Fibroblast of mammary gland (primary cell): ENCODE measurements around the gene FAM162B.
"Not testable (repeated sequence)": the region's sequence is repeated elsewhere in the genome, so short reads cannot be mapped to it uniquely, and the experiment has no call there.

ENCODE experiments used
- DNase-seq: peaks from one replicate; pipeline ENCODE4 v3.0.0-alpha.2; 2010; ENCODE audit warnings: low read depth
- H3K4me3 ChIP-seq: 2 replicates; pipeline ENCODE4 v1.5.1; 2011; ENCODE audit warnings: low read depth, mild to moderate bottlenecking, low read length, moderate library complexity; ENCODE audit not compliant: control insufficient read depth
- CTCF ChIP-seq: conservative IDR thresholded peaks from 2 replicates; pipeline ENCODE4 v1.5.1; 2011; ENCODE audit warnings: low read depth, low read length, inconsistent platforms; ENCODE audit not compliant: control insufficient read depth, insufficient read depth

The FAM162B gene

DNA sequence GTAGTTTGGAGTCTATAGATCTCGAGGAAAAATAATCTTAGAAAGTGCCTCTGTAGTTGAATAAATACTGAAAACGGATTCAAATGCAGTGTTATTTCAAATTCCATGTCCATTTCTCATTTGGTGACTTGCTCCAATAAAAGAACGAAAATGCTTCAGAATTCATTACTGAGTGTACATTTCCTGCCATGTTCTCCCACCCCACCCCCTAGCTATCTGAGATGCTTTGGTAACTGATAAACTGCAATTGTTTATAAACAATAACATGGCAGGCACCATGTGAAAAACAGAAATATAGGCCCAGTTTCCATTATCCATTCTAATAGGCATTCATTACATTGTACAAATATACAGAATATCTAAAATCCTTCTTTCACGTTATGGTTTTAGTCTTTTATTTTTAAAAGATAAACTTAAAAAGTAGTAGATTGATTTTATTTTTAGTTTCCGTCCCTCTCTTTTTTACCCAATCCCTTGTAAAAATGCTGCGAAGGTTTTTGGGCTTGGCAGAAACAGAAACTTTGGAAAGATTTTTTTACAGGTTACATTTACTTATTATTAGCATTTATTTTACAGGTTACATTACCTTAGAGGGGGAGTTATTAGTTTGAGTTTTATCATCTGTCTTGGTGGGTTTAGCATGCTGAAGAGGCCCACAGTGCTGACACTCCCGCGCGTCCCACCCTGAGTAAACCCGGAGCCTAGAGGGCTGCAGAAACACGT lies 1.5 kb downstream of the FAM162B start:
- no peak for DNase-seq
- no peak for TF ChIP-seq CTCF
- H3K4me3 ChIP-seq = no peak overlapping the region

- no peak for TF ChIP-seq CTCF
- no peak for DNase-seq
- H3K4me3 ChIP-seq = no peak overlapping the region
Observed at GRCh38 chr6:116763048-116763447, 2.5 kb downstream of the FAM162B start.

DNA sequence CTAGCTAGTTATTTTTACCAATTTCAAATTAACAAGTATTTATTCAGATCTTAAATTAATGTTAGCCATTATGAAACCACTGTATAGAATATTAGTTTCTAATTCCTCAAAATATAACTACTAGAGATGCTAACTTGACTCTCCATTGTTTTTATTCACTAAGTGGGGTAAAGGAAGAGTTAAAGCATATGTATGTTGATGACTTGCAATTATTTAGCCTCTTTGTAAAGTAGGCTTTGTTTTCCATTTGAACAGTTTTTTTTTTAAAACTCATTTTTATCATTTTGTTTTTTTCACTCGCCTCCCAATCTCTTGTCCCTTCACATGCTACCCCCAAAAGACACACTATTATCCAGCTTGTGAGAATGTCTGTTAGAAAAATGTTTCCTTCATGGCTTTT lies 3.3 kb downstream of the FAM162B start:
- TF ChIP-seq CTCF = no peak
- H3K4me3 ChIP-seq = no peak overlapping the region
- no peak for DNase-seq

- no peak for TF ChIP-seq CTCF
- DNase-seq = no peak
- no peak overlapping the region for H3K4me3 ChIP-seq
Observed at GRCh38 chr6:116761779-116762178, 3.7 kb downstream of the FAM162B start.

DNA sequence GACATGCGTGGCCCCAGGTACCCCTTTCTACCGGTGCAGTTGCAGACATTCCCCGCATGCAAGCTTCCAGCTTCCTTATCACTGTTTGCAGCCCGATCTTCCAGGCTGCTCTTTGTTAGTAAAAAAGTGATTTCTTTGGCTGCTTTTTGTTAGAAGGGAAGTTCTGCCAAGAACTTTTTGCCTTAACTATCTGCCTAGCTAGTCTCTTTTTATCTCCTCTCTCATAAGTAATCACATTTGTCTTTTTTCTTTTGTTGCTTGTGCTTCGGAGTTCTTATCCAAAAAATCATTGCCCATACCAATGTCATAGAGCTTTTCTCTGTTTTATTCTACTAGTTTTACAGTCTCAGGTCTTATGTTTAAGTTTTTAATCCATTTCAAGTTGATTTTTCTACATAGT lies 20.3 kb downstream of the FAM162B start:
- no peak overlapping the region for H3K4me3 ChIP-seq
- no peak for DNase-seq
- no peak for TF ChIP-seq CTCF

- H3K4me3 ChIP-seq = no peak overlapping the region
- no peak for TF ChIP-seq CTCF
- DNase-seq = no peak
Observed at GRCh38 chr6:116741571-116741970, 23.9 kb downstream of the FAM162B start.

DNA sequence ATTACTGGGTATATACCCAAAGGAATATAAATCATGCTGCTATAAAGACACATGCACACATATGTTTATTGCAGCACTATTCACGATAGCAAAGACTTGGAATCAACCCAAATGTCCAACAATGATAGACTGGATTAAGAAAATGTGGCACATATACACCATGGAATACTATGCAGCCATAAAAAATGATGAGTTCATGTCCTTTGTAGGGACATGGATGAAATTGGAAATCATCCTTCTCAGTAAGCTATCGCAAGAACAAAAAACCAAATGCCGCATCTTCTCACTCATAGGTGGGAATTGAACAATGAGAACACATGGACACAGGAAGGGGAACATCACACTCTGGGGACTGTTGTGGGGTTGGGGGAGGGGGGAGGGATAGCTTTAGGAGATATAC lies 25.0 kb downstream of the FAM162B start:
- not testable (repeated sequence) for DNase-seq, H3K4me3 ChIP-seq
